GM12878 (cell line): ENCODE measurements around the gene SEPTIN1. TPM values are rescaled to one million over a fixed set of nuclear protein-coding genes. Genes with fewer than 3 reads are reported as not detected.

ENCODE experiments used
- ATAC-seq: fragments of 200-7000 bp; cut with Tn5 transposase; 3 replicates; pipeline ENCODE4 v1.9.1; 2020; ENCODE audit warnings: mild to moderate bottlenecking, moderate library complexity
- BruUV-seq: library from RNA; stranded (reverse); fragments of 400-500 nt; replicated peaks from 2 replicates; lab custom pipeline; 2021; lab: Mats Ljungman, UMichigan
- CTCF ChIA-PET: fragments of 300-600 bp; sonication (Branson Sonifier 250); formaldehyde crosslinking; extraction: SDS; loops from one replicate; lab custom pipeline; 2021; ENCODE audit warnings: inconsistent platforms; lab: Yijun Ruan, JAX
- POLR2A ChIA-PET: fragments of 350-600 bp; formaldehyde crosslinking; extraction: SDS; loops from one replicate; lab custom pipeline; 2021; ENCODE audit warnings: inconsistent platforms; lab: Charles Lee
- RAD21 ChIA-PET: fragments of 300-600 bp; sonication (Branson Sonifier 250); formaldehyde crosslinking; loops from one replicate; lab custom pipeline; 2023; ENCODE audit warnings: antibody characterized with exemption; ENCODE audit not compliant: unreplicated experiment; lab: Charles Lee
- SMC1A ChIA-PET: fragments of 300-600 bp; sonication (Branson Sonifier 250); formaldehyde crosslinking; loops from one replicate; lab custom pipeline; 2023; ENCODE audit not compliant: unreplicated experiment, uncharacterized antibody; lab: Charles Lee
- DNase-seq: peaks from one replicate; pipeline ENCODE4 v3.0.0-alpha.2; 2011; ENCODE audit warnings: low read depth, low spot score
- FAIRE-seq: peaks from 3 replicates; lab custom pipeline; 2011; peaks lifted over from hg19 to GRCh38; lab: Jason Lieb, UNC
- H2AFZ ChIP-seq: 2 replicates; pipeline ENCODE4 v1.6.0; 2011; ENCODE audit warnings: low read depth, low read length, control low read depth; ENCODE audit not compliant: control insufficient read depth
- H3K27ac ChIP-seq: 2 replicates; pipeline ENCODE4 v1.5.1; 2011; ENCODE audit warnings: control low read depth; ENCODE audit not compliant: control insufficient read depth, insufficient read depth
- H3K27me3 ChIP-seq, 2 experiments: replicated peaks in 1 of 2; 2 replicates each; pipeline versions ENCODE4 v1.6.0 to v1.6.1; 2011; ENCODE audit warnings: low read length in 1 of 2; ENCODE audit not compliant: control insufficient read depth in 2 of 2, insufficient read depth in 2 of 2
- H3K36me3 ChIP-seq, 2 experiments: 2 replicates each; pipeline ENCODE4 v1.5.1; 2011; ENCODE audit warnings: low read length in 1 of 2; ENCODE audit not compliant: control insufficient read depth in 2 of 2, insufficient read depth in 2 of 2
- H3K4me1 ChIP-seq: 2 replicates; pipeline ENCODE4 v1.6.1; 2011; ENCODE audit warnings: mild to moderate bottlenecking, low read length, moderate library complexity, mixed read lengths; ENCODE audit not compliant: control insufficient read depth, insufficient read depth
- H3K4me2 ChIP-seq: 2 replicates; pipeline ENCODE4 v1.6.0; 2011; ENCODE audit warnings: control low read depth; ENCODE audit not compliant: control insufficient read depth, insufficient read depth
- H3K4me3 ChIP-seq: fragments of 200-600 bp; sonication (generic); 2 replicates; pipeline ENCODE4 v1.5.1; 2016
- H3K79me2 ChIP-seq: 2 replicates; pipeline ENCODE4 v1.6.0; 2011; ENCODE audit warnings: low read length; ENCODE audit not compliant: control insufficient read depth, insufficient read depth
- H3K9ac ChIP-seq: 2 replicates; pipeline ENCODE4 v1.8.0; 2011; ENCODE audit warnings: low read length, control low read depth, mixed read lengths; ENCODE audit not compliant: control insufficient read depth, insufficient read depth
- H3K9me3 ChIP-seq: replicated peaks from 3 replicates; pipeline ENCODE4 v1.5.1; 2011; ENCODE audit warnings: mild to moderate bottlenecking, low read length; ENCODE audit not compliant: control insufficient read depth, insufficient read depth
- H4K20me1 ChIP-seq: 2 replicates; pipeline ENCODE4 v1.6.0; 2011; ENCODE audit not compliant: control insufficient read depth, insufficient read depth
- EGR1 ChIP-seq, 2 experiments: IDR thresholded peaks; 1 replicate in 1 of 2; 2 replicates in 1 of 2; pipeline ENCODE4 v1.6.1; 2011 to 2012; ENCODE audit warnings: low read depth in 2 of 2, low read length in 2 of 2, borderline replicate concordance in 1 of 2, mild to moderate bottlenecking in 1 of 2, moderate library complexity in 1 of 2
- ESRRA ChIP-seq: IDR thresholded peaks from 2 replicates; pipeline ENCODE4 v1.6.1; 2012; ENCODE audit warnings: mild to moderate bottlenecking, low read length, improper control_type of control experiment
- GABPA ChIP-seq: IDR thresholded peaks from 2 replicates; pipeline ENCODE4 v1.6.1; 2014; ENCODE audit warnings: antibody characterized with exemption, low read depth, mild to moderate bottlenecking, inconsistent platforms
- MTA2 ChIP-seq: fragments of 450-650 bp; IDR thresholded peaks from 2 replicates; pipeline ENCODE4 v1.6.1; 2016; ENCODE audit warnings: low read depth, mild to moderate bottlenecking, moderate library complexity
- MYC ChIP-seq: IDR thresholded peaks from 2 replicates; pipeline ENCODE4 v1.6.1; 2011; ENCODE audit warnings: mild to moderate bottlenecking, low read length, moderate library complexity, inconsistent platforms; ENCODE audit not compliant: insufficient read depth, insufficient replicate concordance, insufficient read length, severe bottlenecking
- PKNOX1 ChIP-seq: fragments of 450-650 bp; IDR thresholded peaks from 2 replicates; pipeline ENCODE4 v1.6.1; 2016; ENCODE audit warnings: mild to moderate bottlenecking
- POU2F2 ChIP-seq: IDR thresholded peaks from 3 replicates; pipeline ENCODE4 v1.6.1; 2011; ENCODE audit warnings: low read depth, mild to moderate bottlenecking, low read length, borderline replicate concordance
- RAD21 ChIP-seq: IDR thresholded peaks from 2 replicates; pipeline ENCODE4 v1.6.1; 2011; ENCODE audit warnings: mild to moderate bottlenecking, low read depth, low read length, moderate library complexity; ENCODE audit not compliant: insufficient read depth
- YBX1 ChIP-seq: fragments of 450-650 bp; IDR thresholded peaks from 2 replicates; pipeline ENCODE4 v1.6.1; 2016; ENCODE audit warnings: antibody characterized with exemption
- ZBED1 ChIP-seq: IDR thresholded peaks from 2 replicates; pipeline ENCODE4 v1.6.1; 2016; ENCODE audit warnings: borderline replicate concordance
- ZNF592 ChIP-seq: fragments of 450-650 bp; IDR thresholded peaks from 2 replicates; pipeline ENCODE4 v1.6.1; 2017; ENCODE audit warnings: mild to moderate bottlenecking, moderate library complexity
- ZZZ3 ChIP-seq: IDR thresholded peaks from 2 replicates; pipeline ENCODE4 v1.6.1; 2011; ENCODE audit warnings: low read depth; ENCODE audit not compliant: control insufficient read depth, insufficient read length
- WGBS: methylation state at CpG from one replicate; pipeline ENCODE4 v1.1.6; 2016; ENCODE audit warnings: low lambda C conversion rate; ENCODE audit not compliant: insufficient replicate concordance, insufficient coverage; ENCODE audit errors: missing lambda C conversion rate; 5-methylcytosine and 5-hydroxymethylcytosine counted together
- in situ Hi-C: fragments of 300-500 bp; cut with MboI; formaldehyde crosslinking; loops from 9 replicates; pipeline ENCODE4 v1.14.3; 2018; ENCODE audit warnings: mixed read lengths
- intact Hi-C: fragments of 100-400 bp; cut with micrococcal nuclease; formaldehyde crosslinking; loops from one replicate; pipeline ENCODE4 v1.14.2; 2022; ENCODE audit not compliant: unreplicated experiment
- polyA plus RNA-seq, 11 experiments: library from polyadenylated mRNA; depleted of rRNA in 4 of 11; unstranded in 6 of 11; stranded (reverse) in 5 of 11; fragments of >200 nt; fragmentation: Nextera tagmentation in 4 of 11; fragmentation: Illumina TruSeq in 1 of 11; extraction: Ambion mirVana in 4 of 11; extraction: Trizol in 1 of 11; gene quantifications; 1 replicate in 1 of 11; 2 replicates in 10 of 11; pipeline versions ENCODE4 v1.2.1 to v1.2.3, GENCODE V29; 2011 to 2016; ENCODE audit warnings: inconsistent platforms in 2 of 11, missing spikeins in 2 of 11, low read depth in 1 of 11
- total RNA-seq, 4 experiments: library from RNA; depleted of rRNA in 3 of 4; stranded (reverse); fragments of >200 nt in 3 of 4; fragmentation: Illumina TruSeq in 1 of 4; extraction: Trizol in 1 of 4; gene quantifications; 2 replicates each; pipeline versions ENCODE4 v1.2.1 to v1.2.3, GENCODE V29; 2013 to 2021
- TF ChIP-seq, protein P1 (sequence below): IDR thresholded peaks from 2 replicates; pipeline ENCODE4 v1.6.1; 2011; ENCODE audit warnings: low read depth, low read length, improper control_type of control experiment, borderline replicate concordance

Gene SEPTIN1
- total and polyA plus RNA-seq, 10 of the 15 experiments (the other 5 are each of a cell fraction or from before 2014, with no cell fraction given), result 2.8 to 153 (median 94.1) TPM

DNA sequence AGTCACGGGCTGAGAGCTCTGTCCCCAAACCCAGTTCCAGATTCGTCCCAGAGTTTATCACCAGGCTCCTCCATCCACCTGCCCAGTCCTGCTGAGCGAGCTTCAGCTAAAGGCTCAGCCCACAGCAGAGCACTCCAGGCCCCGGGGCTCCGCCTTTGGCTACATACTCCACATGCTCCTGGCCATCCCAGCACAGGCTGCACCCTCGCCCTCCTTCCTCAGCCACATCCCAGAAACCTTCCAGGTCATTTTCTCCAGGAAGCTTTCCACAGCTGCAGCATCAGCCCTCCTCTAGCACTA lies 22.5 kb downstream of the SEPTIN1 start:
- Histone ChIP-seq H4K20me1 (0 out of 2 replicates have a peak, but pooled peaks cover 6% of the 10 kb centered on the region), H3K4me3 (no peak overlapping the region), H3K4me2 (no peak overlapping the region), H3K9ac (no peak overlapping the region), H3K27ac (no peak overlapping the region), H3K27me3 (no peaks in the 10 kb centered on the region), H3K9me3 (no peaks in the 10 kb centered on the region), H2AFZ (no peak overlapping the region), H3K36me3 (peaks cover 18 to 20% of the 10 kb centered on the region in 2 experiments), H3K4me1 (peaks cover 10% of the 10 kb centered on the region; the same call in 1 of the 2 replicates), H3K79me2 (peaks cover 8% of the 10 kb centered on the region)
- CTCF ChIA-PET, result interaction anchor here (0.7 to 1.3 kb wide), 2 partner anchors 11 to 50 kb away, joined by 3 to 4 read pairs; no protein-coding TSS in a partner anchor
- BruUV-seq, result no TSS peak
- intact Hi-C loops, result loop anchor here (10.0 kb wide), 1 partner anchor 265 kb away; the partner anchor contains the start of genes TBX6 and YPEL3
- WGBS, result 78% methylated on average over 6 of the region's 6 CpGs
- TF ChIP-seq ZZZ3, result no peak
- no peak for TF ChIP-seq MTA2
- no peak for TF ChIP-seq PKNOX1
- TF ChIP-seq YBX1, result no peak
- no peak for TF ChIP-seq POU2F2
- TF ChIP-seq EGR1 (IDR thresholded peaks at IDR 0.05; ENCODE audit: borderline replicate concordance in 1 of 2, low read depth in 2 of 2, low read length in 2 of 2), result no peak
- no peak for TF ChIP-seq GABPA
- no peak for TF ChIP-seq ESRRA
- no peak for TF ChIP-seq ZNF592
- no peak for TF ChIP-seq ZBED1
- TF ChIP-seq, protein P1, sequence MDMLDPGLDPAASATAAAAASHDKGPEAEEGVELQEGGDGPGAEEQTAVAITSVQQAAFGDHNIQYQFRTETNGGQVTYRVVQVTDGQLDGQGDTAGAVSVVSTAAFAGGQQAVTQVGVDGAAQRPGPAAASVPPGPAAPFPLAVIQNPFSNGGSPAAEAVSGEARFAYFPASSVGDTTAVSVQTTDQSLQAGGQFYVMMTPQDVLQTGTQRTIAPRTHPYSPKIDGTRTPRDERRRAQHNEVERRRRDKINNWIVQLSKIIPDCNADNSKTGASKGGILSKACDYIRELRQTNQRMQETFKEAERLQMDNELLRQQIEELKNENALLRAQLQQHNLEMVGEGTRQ, result no peak
- TF ChIP-seq RAD21, result no peak
- no peak for TF ChIP-seq MYC
- FAIRE-seq (no peak), DNase-seq (no peak), ATAC-seq (no peak)
- SMC1A ChIA-PET, result no interaction called here
- RAD21 ChIA-PET, result interaction anchor here (0.7 to 1.9 kb wide), 2 partner anchors 11 to 268 kb away, joined by 3 to 7 read pairs; partner anchors contain the start of genes TBC1D10B and TBX6
- in situ Hi-C loops, result no loop called here
- POLR2A ChIA-PET, result no interaction called here
